ENCODE data around the gene APLN.

GRCh38 chrX:129629837-129630236 is 24.9 kb downstream of the APLN start:
- TF ChIP-seq GLIS2 (tag by site-specific recombination; IDR thresholded peaks at IDR 0.05) = no peak
- TF ChIP-seq, protein P1, sequence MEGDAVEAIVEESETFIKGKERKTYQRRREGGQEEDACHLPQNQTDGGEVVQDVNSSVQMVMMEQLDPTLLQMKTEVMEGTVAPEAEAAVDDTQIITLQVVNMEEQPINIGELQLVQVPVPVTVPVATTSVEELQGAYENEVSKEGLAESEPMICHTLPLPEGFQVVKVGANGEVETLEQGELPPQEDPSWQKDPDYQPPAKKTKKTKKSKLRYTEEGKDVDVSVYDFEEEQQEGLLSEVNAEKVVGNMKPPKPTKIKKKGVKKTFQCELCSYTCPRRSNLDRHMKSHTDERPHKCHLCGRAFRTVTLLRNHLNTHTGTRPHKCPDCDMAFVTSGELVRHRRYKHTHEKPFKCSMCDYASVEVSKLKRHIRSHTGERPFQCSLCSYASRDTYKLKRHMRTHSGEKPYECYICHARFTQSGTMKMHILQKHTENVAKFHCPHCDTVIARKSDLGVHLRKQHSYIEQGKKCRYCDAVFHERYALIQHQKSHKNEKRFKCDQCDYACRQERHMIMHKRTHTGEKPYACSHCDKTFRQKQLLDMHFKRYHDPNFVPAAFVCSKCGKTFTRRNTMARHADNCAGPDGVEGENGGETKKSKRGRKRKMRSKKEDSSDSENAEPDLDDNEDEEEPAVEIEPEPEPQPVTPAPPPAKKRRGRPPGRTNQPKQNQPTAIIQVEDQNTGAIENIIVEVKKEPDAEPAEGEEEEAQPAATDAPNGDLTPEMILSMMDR (tag by site-specific recombination; IDR thresholded peaks at IDR 0.05) = no peak
- no peak for TF ChIP-seq ZNF76 (tag by site-specific recombination; IDR thresholded peaks at IDR 0.05; ENCODE audit: borderline replicate concordance, low read depth)
- TF ChIP-seq SP2 (tag by site-specific recombination; IDR thresholded peaks at IDR 0.05) = no peak
- TF ChIP-seq ZNF121 (tag by site-specific recombination; IDR thresholded peaks at IDR 0.05) = no peak
- TF ChIP-seq ZNF510 (tag by site-specific recombination; IDR thresholded peaks at IDR 0.05; ENCODE audit: insufficient replicate concordance) = no peak
- TF ChIP-seq, protein P2, sequence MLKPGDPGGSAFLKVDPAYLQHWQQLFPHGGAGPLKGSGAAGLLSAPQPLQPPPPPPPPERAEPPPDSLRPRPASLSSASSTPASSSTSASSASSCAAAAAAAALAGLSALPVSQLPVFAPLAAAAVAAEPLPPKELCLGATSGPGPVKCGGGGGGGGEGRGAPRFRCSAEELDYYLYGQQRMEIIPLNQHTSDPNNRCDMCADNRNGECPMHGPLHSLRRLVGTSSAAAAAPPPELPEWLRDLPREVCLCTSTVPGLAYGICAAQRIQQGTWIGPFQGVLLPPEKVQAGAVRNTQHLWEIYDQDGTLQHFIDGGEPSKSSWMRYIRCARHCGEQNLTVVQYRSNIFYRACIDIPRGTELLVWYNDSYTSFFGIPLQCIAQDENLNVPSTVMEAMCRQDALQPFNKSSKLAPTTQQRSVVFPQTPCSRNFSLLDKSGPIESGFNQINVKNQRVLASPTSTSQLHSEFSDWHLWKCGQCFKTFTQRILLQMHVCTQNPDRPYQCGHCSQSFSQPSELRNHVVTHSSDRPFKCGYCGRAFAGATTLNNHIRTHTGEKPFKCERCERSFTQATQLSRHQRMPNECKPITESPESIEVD (tag by site-specific recombination; IDR thresholded peaks at IDR 0.05) = no peak
- no peak for TF ChIP-seq ZNF394 (tag by site-specific recombination; IDR thresholded peaks at IDR 0.05; ENCODE audit: borderline replicate concordance)
- TF ChIP-seq ZNF514 (tag by site-specific recombination; IDR thresholded peaks at IDR 0.05) = no peak
- no peak for TF ChIP-seq ZNF23 (tag by site-specific recombination; IDR thresholded peaks at IDR 0.05; ENCODE audit: borderline replicate concordance)
